Parathyroid adenoma (tissue), 2 donors: Measurements from ENCODE around the gene PRLHR.
A peak's percentile ranks its signal among the peaks of the same experiment; 100 is the strongest.

Source experiments
- H2AFZ ChIP-seq: fragments of 300-600 bp; sonication (generic); one replicate; pipeline ENCODE4 v1.7.0; 2017; ENCODE audit warnings: antibody characterized with exemption, mild to moderate bottlenecking
- H3K27ac ChIP-seq: fragments of 300-600 bp; sonication (generic); one replicate; pipeline ENCODE4 v1.7.0; 2017
- H3K27me3 ChIP-seq: fragments of 300-600 bp; sonication (generic); one replicate; pipeline ENCODE4 v1.7.0; 2017; ENCODE audit warnings: low read length; ENCODE audit not compliant: control insufficient read depth, insufficient read depth
- H3K36me3 ChIP-seq: fragments of 300-600 bp; sonication (generic); one replicate; pipeline ENCODE4 v1.7.0; 2017; ENCODE audit warnings: low read length; ENCODE audit not compliant: control insufficient read depth, insufficient read depth
- H3K4me1 ChIP-seq: fragments of 300-600 bp; sonication (generic); one replicate; pipeline ENCODE4 v1.7.0; 2017; ENCODE audit warnings: control low read depth
- H3K4me2 ChIP-seq: fragments of 300-600 bp; sonication (generic); one replicate; pipeline ENCODE4 v1.7.0; 2017; ENCODE audit warnings: low read length
- H3K4me3 ChIP-seq: fragments of 300-600 bp; sonication (generic); one replicate; pipeline ENCODE4 v1.7.0; 2017; ENCODE audit warnings: low read depth, low read length
- H3K79me2 ChIP-seq: fragments of 300-600 bp; sonication (generic); one replicate; pipeline ENCODE4 v1.7.0; 2017; ENCODE audit warnings: control low read depth
- H3K9ac ChIP-seq: fragments of 300-600 bp; sonication (generic); one replicate; pipeline ENCODE4 v1.7.0; 2017; ENCODE audit warnings: mild to moderate bottlenecking
- H3K9me3 ChIP-seq: fragments of 300-600 bp; sonication (generic); one replicate; pipeline ENCODE4 v1.7.0; 2017; ENCODE audit warnings: low read length; ENCODE audit not compliant: control insufficient read depth
- CTCF ChIP-seq: fragments of 300-600 bp; sonication (generic); IDR thresholded peaks from one replicate; pipeline ENCODE4 v1.7.0; 2017; ENCODE audit warnings: antibody characterized with exemption, mild to moderate bottlenecking
- donor health status: primary hyperparathyroidism.

PRLHR gene

GRCh38 chr10:118605694-118606093 lies 10.2 kb upstream of the PRLHR start:
- Histone ChIP-seq H3K27me3 (no peaks in the 10 kb centered on the region), H3K79me2 (no peaks in the 10 kb centered on the region), H3K36me3 (no peaks in the 10 kb centered on the region), H3K4me3 (no peak overlapping the region), H3K9ac (no peak overlapping the region), H3K27ac (no peak overlapping the region), H3K4me1 (no peaks in the 10 kb centered on the region), H3K9me3 (no peaks in the 10 kb centered on the region), H3K4me2 (no peak overlapping the region), H2AFZ (no peak overlapping the region)
- no peak for TF ChIP-seq CTCF

- Histone ChIP-seq H3K27me3 (peaks cover 4% of the 10 kb centered on the region), H3K27ac (no peak overlapping the region), H3K9ac (no peak overlapping the region), H3K9me3 (no peaks in the 10 kb centered on the region), H3K4me3 (no peak overlapping the region), H3K4me2 (no peak overlapping the region), H3K4me1 (no peaks in the 10 kb centered on the region), H3K36me3 (no peaks in the 10 kb centered on the region), H2AFZ (peak overlapping the region; percentile 75), H3K79me2 (no peaks in the 10 kb centered on the region)
- TF ChIP-seq CTCF: no peak
Observed at GRCh38 chr10:118596426-118597124, 1.1 kb upstream of the PRLHR start.

- no peak for TF ChIP-seq CTCF
- Histone ChIP-seq H3K9me3 (no peaks in the 10 kb centered on the region), H3K27ac (no peak overlapping the region), H3K4me1 (no peaks in the 10 kb centered on the region), H3K4me2 (no peak overlapping the region), H3K4me3 (no peak overlapping the region), H3K9ac (no peak overlapping the region), H3K27me3 (peaks cover 4% of the 10 kb centered on the region), H3K36me3 (no peaks in the 10 kb centered on the region), H3K79me2 (no peaks in the 10 kb centered on the region), H2AFZ (peak overlapping the region; percentile 75)
Observed at GRCh38 chr10:118595064-118595420, 406 bp downstream of the PRLHR start.

- H3K27ac ChIP-seq: no peak overlapping the region
- H2AFZ ChIP-seq: peak overlapping the region; percentile 54
- H3K9me3 ChIP-seq: no peaks in the 10 kb centered on the region
- no peak overlapping the region for H3K4me3 ChIP-seq
- H3K79me2 ChIP-seq: no peaks in the 10 kb centered on the region
- no peak overlapping the region for H3K9ac ChIP-seq
- H3K27me3 ChIP-seq: peaks cover 4% of the 10 kb centered on the region
- peak; percentile 54 for TF ChIP-seq CTCF
- H3K4me2 ChIP-seq: no peak overlapping the region
- H3K36me3 ChIP-seq: no peaks in the 10 kb centered on the region
- no peaks in the 10 kb centered on the region for H3K4me1 ChIP-seq
Observed at GRCh38 chr10:118594392-118595063, 920 bp downstream of the PRLHR start.
